Dendritic cell treated with granulocyte-macrophage colony-stimulating factor and Interleukin-4, amounts not matched to agents 40 ng/mL and 50 ng/mL, for 4 days (primary cell): ENCODE measurements around the gene TMEM98.
"Not testable (repeated sequence)": the region's sequence is repeated elsewhere in the genome, so short reads cannot be mapped to it uniquely, and the experiment has no call there.

ENCODE experiments used
- H3K27ac Mint-ChIP-seq: one replicate; pipeline ENCODE4 v1.8.0; 2022; ENCODE audit warnings: mild to moderate bottlenecking, mixed read lengths
- H3K27me3 Mint-ChIP-seq: one replicate; pipeline ENCODE4 v1.8.0; 2022; ENCODE audit warnings: mild to moderate bottlenecking, mixed read lengths
- H3K36me3 Mint-ChIP-seq: one replicate; pipeline ENCODE4 v1.8.0; 2022; ENCODE audit warnings: low read depth, mixed read lengths
- H3K4me1 Mint-ChIP-seq: one replicate; pipeline ENCODE4 v1.8.0; 2022; ENCODE audit warnings: low read depth, mixed read lengths
- H3K4me3 Mint-ChIP-seq: one replicate; pipeline ENCODE4 v1.8.0; 2022; ENCODE audit warnings: mild to moderate bottlenecking, moderate library complexity, mixed read lengths
- H3K9me3 Mint-ChIP-seq: one replicate; pipeline ENCODE4 v1.8.0; 2022; ENCODE audit warnings: mixed read lengths
- intact Hi-C: fragments of 100-400 bp; cut with micrococcal nuclease; formaldehyde crosslinking; loops from one replicate; pipeline ENCODE4 v1.15.0; 2022

The TMEM98 gene

GRCh38 chr17:32926183-32926582, 1.8 kb upstream of the TMEM98 start:
- H3K4me1 Mint-ChIP-seq = no peaks in the 10 kb centered on the region
- peaks cover 29% of the 10 kb centered on the region for H3K27me3 Mint-ChIP-seq
- H3K27ac Mint-ChIP-seq = no peak overlapping the region
- no peaks in the 10 kb centered on the region for H3K9me3 Mint-ChIP-seq
- intact Hi-C loops = no loop called here
- H3K36me3 Mint-ChIP-seq = no peaks in the 10 kb centered on the region
- H3K4me3 Mint-ChIP-seq = no peak overlapping the region

GRCh38 chr17:32926789-32927188, 1.2 kb upstream of the TMEM98 start:
- H3K4me3 Mint-ChIP-seq, H3K36me3 Mint-ChIP-seq, H3K27ac Mint-ChIP-seq, intact Hi-C loops, H3K4me1 Mint-ChIP-seq, H3K9me3 Mint-ChIP-seq: not testable (repeated sequence)
- H3K27me3 Mint-ChIP-seq = peaks cover 33% of the 10 kb centered on the region

- Mint-ChIP-seq H3K4me1 (no peaks in the 10 kb centered on the region), H3K9me3 (no peaks in the 10 kb centered on the region), H3K4me3 (no peak overlapping the region), H3K27ac (no peak overlapping the region), H3K27me3 (peaks cover 33% of the 10 kb centered on the region), H3K36me3 (no peaks in the 10 kb centered on the region)
- intact Hi-C loops = no loop called here
Observed at GRCh38 chr17:32927201-32927723, 691 bp upstream of the TMEM98 start.

GRCh38 chr17:32928586-32929535, 908 bp downstream of the TMEM98 start:
- peaks cover 35% of the 10 kb centered on the region for H3K27me3 Mint-ChIP-seq
- no peak overlapping the region for H3K27ac Mint-ChIP-seq
- H3K4me1 Mint-ChIP-seq = no peaks in the 10 kb centered on the region
- intact Hi-C loops = no loop called here
- H3K4me3 Mint-ChIP-seq = no peak overlapping the region
- H3K36me3 Mint-ChIP-seq = no peaks in the 10 kb centered on the region
- H3K9me3 Mint-ChIP-seq = no peaks in the 10 kb centered on the region

- Mint-ChIP-seq H3K27me3 (peaks cover 33% of the 10 kb centered on the region), H3K9me3 (no peaks in the 10 kb centered on the region), H3K27ac (no peak overlapping the region)
Observed at GRCh38 chr17:32929588-32929987, 1.6 kb downstream of the TMEM98 start.

GRCh38 chr17:32930512-32930911, 2.6 kb downstream of the TMEM98 start:
- intact Hi-C loops = no loop called here
- no peak overlapping the region for H3K4me3 Mint-ChIP-seq
- H3K9me3 Mint-ChIP-seq = no peaks in the 10 kb centered on the region
- H3K27me3 Mint-ChIP-seq = peaks cover 32% of the 10 kb centered on the region
- no peak overlapping the region for H3K27ac Mint-ChIP-seq
- no peaks in the 10 kb centered on the region for H3K36me3 Mint-ChIP-seq
- no peaks in the 10 kb centered on the region for H3K4me1 Mint-ChIP-seq

More at GRCh38 chr17:32929588-32929987, 1.6 kb downstream of the TMEM98 start:
- intact Hi-C loops = no loop called here
- H3K4me3 Mint-ChIP-seq = no peak overlapping the region
- no peaks in the 10 kb centered on the region for H3K4me1 Mint-ChIP-seq
- H3K36me3 Mint-ChIP-seq = no peaks in the 10 kb centered on the region

- H3K9me3 Mint-ChIP-seq = no peaks in the 10 kb centered on the region
- H3K27ac Mint-ChIP-seq = no peak overlapping the region
- H3K4me1 Mint-ChIP-seq = no peaks in the 10 kb centered on the region
- H3K36me3 Mint-ChIP-seq = no peaks in the 10 kb centered on the region
- H3K4me3 Mint-ChIP-seq = no peak overlapping the region
- H3K27me3 Mint-ChIP-seq = peaks cover 24% of the 10 kb centered on the region
- intact Hi-C loops = no loop called here
Observed at GRCh38 chr17:32931686-32932085, 3.7 kb downstream of the TMEM98 start.

GRCh38 chr17:32933881-32934280, 5.9 kb downstream of the TMEM98 start:
- H3K36me3 Mint-ChIP-seq = no peaks in the 10 kb centered on the region
- H3K4me1 Mint-ChIP-seq = no peaks in the 10 kb centered on the region
- H3K4me3 Mint-ChIP-seq = no peak overlapping the region
- H3K27ac Mint-ChIP-seq = no peak overlapping the region
- intact Hi-C loops = no loop called here
- peaks cover 15% of the 10 kb centered on the region for H3K27me3 Mint-ChIP-seq
- no peaks in the 10 kb centered on the region for H3K9me3 Mint-ChIP-seq

- intact Hi-C loops = no loop called here
- Mint-ChIP-seq H3K27ac (no peak overlapping the region), H3K9me3 (no peaks in the 10 kb centered on the region), H3K27me3 (peaks cover 12% of the 10 kb centered on the region), H3K4me3 (no peak overlapping the region), H3K4me1 (no peaks in the 10 kb centered on the region), H3K36me3 (no peaks in the 10 kb centered on the region)
Observed at GRCh38 chr17:32935726-32936125, 7.8 kb downstream of the TMEM98 start.

GRCh38 chr17:32936186-32936893, 8.4 kb downstream of the TMEM98 start:
- Mint-ChIP-seq H3K27ac (no peak overlapping the region), H3K4me3 (no peak overlapping the region), H3K9me3 (no peaks in the 10 kb centered on the region), H3K4me1 (no peaks in the 10 kb centered on the region), H3K27me3 (peaks cover 7% of the 10 kb centered on the region), H3K36me3 (no peaks in the 10 kb centered on the region)
- intact Hi-C loops = no loop called here

GRCh38 chr17:32936894-32937500, 9.0 kb downstream of the TMEM98 start:
- Mint-ChIP-seq H3K27me3 (peaks cover 6% of the 10 kb centered on the region), H3K36me3 (no peaks in the 10 kb centered on the region), H3K9me3 (no peaks in the 10 kb centered on the region), H3K4me1 (no peaks in the 10 kb centered on the region), H3K4me3 (no peak overlapping the region), H3K27ac (no peak overlapping the region)
- intact Hi-C loops = loop anchor here (1.0 kb wide), 1 partner anchor 154 kb away; no protein-coding TSS in a partner anchor

GRCh38 chr17:32940706-32941390, 12.9 kb downstream of the TMEM98 start:
- no peaks in the 10 kb centered on the region for H3K4me1 Mint-ChIP-seq
- H3K4me3 Mint-ChIP-seq = no peak overlapping the region
- intact Hi-C loops = no loop called here
- no peaks in the 10 kb centered on the region for H3K36me3 Mint-ChIP-seq
- peaks cover 6% of the 10 kb centered on the region for H3K27me3 Mint-ChIP-seq
- H3K27ac Mint-ChIP-seq = no peak overlapping the region
- H3K9me3 Mint-ChIP-seq = no peaks in the 10 kb centered on the region

GRCh38 chr17:32941419-32942032, 13.6 kb downstream of the TMEM98 start:
- Mint-ChIP-seq H3K4me1 (no peaks in the 10 kb centered on the region), H3K4me3 (no peak overlapping the region), H3K9me3 (no peaks in the 10 kb centered on the region), H3K27me3 (peaks cover 3% of the 10 kb centered on the region), H3K27ac (no peak overlapping the region), H3K36me3 (no peaks in the 10 kb centered on the region)
- intact Hi-C loops = no loop called here
